Upper lobe of left lung (tissue), 6 donors: Measurements from ENCODE around the gene MPI. TPM values are rescaled to one million over a fixed set of nuclear protein-coding genes. Genes with fewer than 3 reads are reported as not detected.
"Not testable (repeated sequence)": the region's sequence is repeated elsewhere in the genome, so short reads cannot be mapped to it uniquely, and the experiment has no call there.

Experiments
- ATAC-seq, 2 donors: fragments of 200-7000 bp; cut with Tn5 transposase; one replicate each; pipeline ENCODE4 v1.9.1; 2022; ENCODE audit warnings: mild to moderate bottlenecking in 2 of 2, moderate library complexity in 2 of 2; ENCODE audit not compliant: low FRiP score in 2 of 2
- DNase-seq, 2 donors: peaks; one replicate each; pipeline ENCODE4 v3.0.0-alpha.2; 2019 to 2020
- H3K27ac ChIP-seq, 4 donors: fragments of 200-600 bp; sonication (generic); one replicate each; pipeline ENCODE4 v1.5.1; 2016 to 2019
- H3K27me3 ChIP-seq, 4 donors: fragments of 200-600 bp; sonication (generic); one replicate each; pipeline ENCODE4 v1.5.1; 2017 to 2019
- H3K36me3 ChIP-seq, 4 donors: fragments of 200-600 bp; sonication (generic); one replicate each; pipeline ENCODE4 v1.5.1; 2016 to 2019
- H3K4me1 ChIP-seq, 4 donors: fragments of 200-600 bp; sonication (generic); one replicate each; pipeline ENCODE4 v1.5.1; 2018 to 2019
- H3K4me3 ChIP-seq, 4 donors: fragments of 200-600 bp; sonication (generic); one replicate each; pipeline ENCODE4 v1.5.1; 2017 to 2019; ENCODE audit warnings: mild to moderate bottlenecking in 2 of 4, moderate library complexity in 1 of 4
- H3K9me3 ChIP-seq, 4 donors: fragments of 200-600 bp; sonication (generic); one replicate each; pipeline ENCODE4 v1.5.1; 2018 to 2019
- CTCF ChIP-seq, 6 experiments: fragments of 450-650 bp in 4 of 6; fragments of 200-600 bp in 2 of 6; sonication (generic) in 2 of 6; IDR thresholded peaks; one replicate each; pipeline ENCODE4 v1.5.1; 2016 to 2019; ENCODE audit warnings: antibody characterized with exemption in 6 of 6
- EP300 ChIP-seq, 4 donors: sonication (generic); formaldehyde crosslinking; IDR thresholded peaks; one replicate each; pipeline ENCODE4 v1.5.1; 2017; ENCODE audit warnings: antibody characterized with exemption in 4 of 4, control low read depth in 2 of 4
- POLR2A ChIP-seq, 4 donors: fragments of 450-650 bp; IDR thresholded peaks; one replicate each; pipeline ENCODE4 v1.5.1; 2016 to 2017; ENCODE audit warnings: antibody characterized with exemption in 4 of 4, mild to moderate bottlenecking in 2 of 4
- POLR2AphosphoS5 ChIP-seq, 2 donors: sonication (generic); formaldehyde crosslinking; IDR thresholded peaks; one replicate each; pipeline ENCODE4 v1.5.1; 2017; ENCODE audit warnings: antibody characterized with exemption in 2 of 2
- whole genome bisulfite sequencing, 2 donors: methylation state at CpG; one replicate each; pipeline ENCODE4 v1.1.5; 2017 to 2018; 5-methylcytosine and 5-hydroxymethylcytosine counted together
- total RNA-seq, 6 donors: library from RNA; depleted of rRNA in 4 of 6; stranded (reverse); fragments of >200 nt in 4 of 6; gene quantifications; one replicate each; pipeline versions ENCODE4 v1.1.0 to v1.2.1, GENCODE V29; 2016 to 2021
- donor health status: DM: no; HTN: no; CAD: no; lungs with moderate emphysema.
- donor health status: DM: no; HTN: yes; CAD: no; lungs with severe emphysema.

The MPI gene
- total RNA-seq, 6 donors from 2014 or later = 21.0 to 40.6 (median 30.2) TPM

- H3K27me3 ChIP-seq = no peaks in the 10 kb centered on the region
- H3K9me3 ChIP-seq = no peaks in the 10 kb centered on the region
- no peak overlapping the region for H3K27ac ChIP-seq
- peaks cover 0 to 45% (median 13%) of the 10 kb centered on the region in 4 donors for H3K36me3 ChIP-seq
- TF ChIP-seq CTCF (IDR thresholded peaks at IDR 0.05) = no peak
- TF ChIP-seq POLR2A (IDR thresholded peaks at IDR 0.05) = peak in 1 of 4 donors; percentile 10
- no peak for TF ChIP-seq EP300 (IDR thresholded peaks at IDR 0.05)
- no peak for TF ChIP-seq POLR2AphosphoS5 (IDR thresholded peaks at IDR 0.05)
- DNase-seq (no peak), ATAC-seq (no peak)
- WGBS, 2 donors = 89 to 91% methylated on average over 3 of the region's 3 CpGs
- H3K4me3 ChIP-seq = no peak overlapping the region
- peaks cover 11 to 26% (median 19%) of the 10 kb centered on the region in 4 donors for H3K4me1 ChIP-seq
These were observed 3.8 kb downstream of the MPI start for GRCh38 chr15:74893627-74894026.

- WGBS, 2 donors = 93 to 100% methylated on average over 7 of the region's 7 CpGs
- H3K36me3 ChIP-seq = peaks cover 0 to 53% (median 20%) of the 10 kb centered on the region in 4 donors
- H3K27ac ChIP-seq, H3K4me3 ChIP-seq, ATAC-seq, DNase-seq, H3K27me3 ChIP-seq, H3K9me3 ChIP-seq: not testable (repeated sequence)
- H3K4me1 ChIP-seq = peaks cover 5 to 18% (median 11%) of the 10 kb centered on the region in 4 donors
These were observed 4.5 kb downstream of the MPI start for GRCh38 chr15:74894383-74894782.

- Histone ChIP-seq H3K4me1 (peaks cover 0 to 7% (median under 1%) of the 10 kb centered on the region in 4 donors), H3K27me3 (no peaks in the 10 kb centered on the region), H3K4me3 (no peak overlapping the region), H3K36me3 (peaks cover 4 to 67% (median 35%) of the 10 kb centered on the region in 4 donors), H3K9me3 (no peaks in the 10 kb centered on the region), H3K27ac (no peak overlapping the region)
- ATAC-seq (no peak), DNase-seq (no peak)
- TF ChIP-seq POLR2AphosphoS5 (IDR thresholded peaks at IDR 0.05) = no peak
- no peak for TF ChIP-seq EP300 (IDR thresholded peaks at IDR 0.05)
- no peak for TF ChIP-seq POLR2A (IDR thresholded peaks at IDR 0.05)
- TF ChIP-seq CTCF (IDR thresholded peaks at IDR 0.05) = no peak
- 94 to 97% methylated on average over 3 to 6 of the region's 6 CpGs for WGBS, 2 donors
These were observed 6.0 kb downstream of the MPI start for GRCh38 chr15:74895830-74896229.

- Histone ChIP-seq H3K9me3 (no peaks in the 10 kb centered on the region), H3K4me1 (peaks cover 2 to 8% (median 2%) of the 10 kb centered on the region in 4 donors), H3K36me3 (peaks cover 6 to 72% (median 38%) of the 10 kb centered on the region in 4 donors), H3K27me3 (no peaks in the 10 kb centered on the region), H3K4me3 (no peak overlapping the region), H3K27ac (no peak overlapping the region)
- DNase-seq = no peak
- 96 to 99% methylated on average over 3 of the region's 3 CpGs for WGBS, 2 donors
- TF ChIP-seq POLR2AphosphoS5 (IDR thresholded peaks at IDR 0.05) = no peak
- no peak for TF ChIP-seq CTCF (IDR thresholded peaks at IDR 0.05)
- TF ChIP-seq POLR2A (IDR thresholded peaks at IDR 0.05) = no peak
- TF ChIP-seq EP300 (IDR thresholded peaks at IDR 0.05) = no peak
- no peak for ATAC-seq
These were observed 6.5 kb downstream of the MPI start for GRCh38 chr15:74896316-74896715.

- DNase-seq = no peak
- Histone ChIP-seq H3K9me3 (no peaks in the 10 kb centered on the region), H3K36me3 (peaks cover 6 to 74% (median 40%) of the 10 kb centered on the region in 4 donors), H3K27ac (no peak overlapping the region), H3K4me1 (peaks cover 7 to 16% (median 11%) of the 10 kb centered on the region in 4 donors), H3K27me3 (no peaks in the 10 kb centered on the region), H3K4me3 (no peak overlapping the region)
- no peak for ATAC-seq
- WGBS, 2 donors = 68 to 81% methylated on average over 3 to 6 of the region's 6 CpGs
- TF ChIP-seq POLR2A (IDR thresholded peaks at IDR 0.05) = no peak
- no peak for TF ChIP-seq CTCF (IDR thresholded peaks at IDR 0.05)
- TF ChIP-seq EP300 (IDR thresholded peaks at IDR 0.05) = no peak
- TF ChIP-seq POLR2AphosphoS5 (IDR thresholded peaks at IDR 0.05) = no peak
These were observed 7.5 kb downstream of the MPI start for GRCh38 chr15:74897300-74897701.
